T-helper 2 cell treated with Interferon-gamma antibody and Interleukin-4, amounts not matched to agents 5 μg/mL and 100 μg/mL, for 36 hours (primary cell): ENCODE measurements around the gene MIR17HG.
"Not testable (repeated sequence)": the region's sequence is repeated elsewhere in the genome, so short reads cannot be mapped to it uniquely, and the experiment has no call there.

Source experiments
- DNase-seq: peaks from one replicate; pipeline ENCODE4 v3.0.0; 2021; ENCODE audit warnings: low spot score
- H3K27ac Mint-ChIP-seq: one replicate; pipeline ENCODE4 v1.8.0; 2021; ENCODE audit warnings: mild to moderate bottlenecking, mixed read lengths
- H3K27me3 Mint-ChIP-seq: one replicate; pipeline ENCODE4 v1.8.0; 2021; ENCODE audit warnings: low read depth, mixed read lengths
- H3K36me3 Mint-ChIP-seq: one replicate; pipeline ENCODE4 v1.8.0; 2021; ENCODE audit warnings: low read depth, mixed read lengths
- H3K4me1 Mint-ChIP-seq: one replicate; pipeline ENCODE4 v1.8.0; 2021; ENCODE audit warnings: low read depth, mixed read lengths
- H3K4me3 Mint-ChIP-seq: one replicate; pipeline ENCODE4 v1.8.0; 2022; ENCODE audit warnings: mild to moderate bottlenecking, moderate library complexity, mixed read lengths
- H3K9me3 Mint-ChIP-seq: one replicate; pipeline ENCODE4 v1.8.0; 2021; ENCODE audit warnings: mixed read lengths

The MIR17HG gene

GRCh38 chr13:91352891-91353290, 5.4 kb downstream of the MIR17HG start:
- not testable (repeated sequence) for H3K9me3 Mint-ChIP-seq, DNase-seq, H3K27me3 Mint-ChIP-seq, H3K4me3 Mint-ChIP-seq, H3K27ac Mint-ChIP-seq
- Mint-ChIP-seq H3K4me1 (peaks cover 34% of the 10 kb centered on the region), H3K36me3 (peaks cover 76% of the 10 kb centered on the region)

GRCh38 chr13:91353494-91353893, 6.0 kb downstream of the MIR17HG start:
- Mint-ChIP-seq H3K9me3 (no peaks in the 10 kb centered on the region), H3K36me3 (peaks cover 80% of the 10 kb centered on the region), H3K27ac (no peak overlapping the region), H3K4me3 (no peak overlapping the region), H3K27me3 (no peaks in the 10 kb centered on the region), H3K4me1 (peaks cover 38% of the 10 kb centered on the region)
- no peak for DNase-seq

- Mint-ChIP-seq H3K27ac (no peak overlapping the region), H3K4me3 (no peak overlapping the region), H3K4me1 (peaks cover 37% of the 10 kb centered on the region), H3K36me3 (peaks cover 68% of the 10 kb centered on the region), H3K27me3 (no peaks in the 10 kb centered on the region), H3K9me3 (no peaks in the 10 kb centered on the region)
- DNase-seq, result no peak
These were observed 7.8 kb downstream of the MIR17HG start for GRCh38 chr13:91355099-91355825.

GRCh38 chr13:91355826-91356710, 8.6 kb downstream of the MIR17HG start:
- H3K4me1 Mint-ChIP-seq, result peaks cover 29% of the 10 kb centered on the region
- no peaks in the 10 kb centered on the region for H3K27me3 Mint-ChIP-seq
- no peak for DNase-seq
- H3K4me3 Mint-ChIP-seq, result no peak overlapping the region
- H3K27ac Mint-ChIP-seq, result no peak overlapping the region
- peaks cover 60% of the 10 kb centered on the region for H3K36me3 Mint-ChIP-seq
- no peaks in the 10 kb centered on the region for H3K9me3 Mint-ChIP-seq

- peaks cover 20% of the 10 kb centered on the region for H3K4me1 Mint-ChIP-seq
- H3K27me3 Mint-ChIP-seq, result no peaks in the 10 kb centered on the region
- no peak for DNase-seq
- H3K9me3 Mint-ChIP-seq, result no peaks in the 10 kb centered on the region
- H3K4me3 Mint-ChIP-seq, result no peak overlapping the region
- peaks cover 50% of the 10 kb centered on the region for H3K36me3 Mint-ChIP-seq
- H3K27ac Mint-ChIP-seq, result peak overlapping the region; percentile 19
These were observed 9.6 kb downstream of the MIR17HG start for GRCh38 chr13:91356919-91357612.

GRCh38 chr13:91357613-91358386, 10.3 kb downstream of the MIR17HG start:
- Mint-ChIP-seq H3K27ac (no peak overlapping the region), H3K36me3 (peaks cover 45% of the 10 kb centered on the region), H3K4me1 (peaks cover 17% of the 10 kb centered on the region), H3K4me3 (no peak overlapping the region), H3K9me3 (no peaks in the 10 kb centered on the region), H3K27me3 (no peaks in the 10 kb centered on the region)
- no peak for DNase-seq

- Mint-ChIP-seq H3K4me1 (peaks cover 15% of the 10 kb centered on the region), H3K36me3 (peaks cover 40% of the 10 kb centered on the region), H3K27ac (no peak overlapping the region), H3K4me3 (no peak overlapping the region), H3K27me3 (no peaks in the 10 kb centered on the region), H3K9me3 (no peaks in the 10 kb centered on the region)
- DNase-seq, result no peak
These were observed 10.9 kb downstream of the MIR17HG start for GRCh38 chr13:91358387-91358782.

GRCh38 chr13:91359111-91359510, 11.6 kb downstream of the MIR17HG start:
- no peaks in the 10 kb centered on the region for H3K27me3 Mint-ChIP-seq
- peak overlapping the region; percentile 11 for H3K27ac Mint-ChIP-seq
- H3K4me1 Mint-ChIP-seq, result peaks cover 13% of the 10 kb centered on the region
- H3K36me3 Mint-ChIP-seq, result peaks cover 34% of the 10 kb centered on the region
- H3K9me3 Mint-ChIP-seq, result no peaks in the 10 kb centered on the region
- no peak for DNase-seq
- no peak overlapping the region for H3K4me3 Mint-ChIP-seq

- Mint-ChIP-seq H3K9me3 (no peaks in the 10 kb centered on the region), H3K4me1 (peaks cover 13% of the 10 kb centered on the region), H3K27me3 (no peaks in the 10 kb centered on the region), H3K4me3 (no peak overlapping the region), H3K36me3 (peaks cover 30% of the 10 kb centered on the region), H3K27ac (no peak overlapping the region)
- DNase-seq, result no peak
These were observed 12.1 kb downstream of the MIR17HG start for GRCh38 chr13:91359631-91360030.

- no peaks in the 10 kb centered on the region for H3K9me3 Mint-ChIP-seq
- H3K27ac Mint-ChIP-seq, result no peak overlapping the region
- no peak overlapping the region for H3K4me3 Mint-ChIP-seq
- no peaks in the 10 kb centered on the region for H3K27me3 Mint-ChIP-seq
- DNase-seq, result no peak
- peaks cover 13% of the 10 kb centered on the region for H3K4me1 Mint-ChIP-seq
- H3K36me3 Mint-ChIP-seq, result peaks cover 24% of the 10 kb centered on the region
These were observed 12.8 kb downstream of the MIR17HG start for GRCh38 chr13:91360246-91360751.

- H3K4me1 Mint-ChIP-seq, result peaks cover 11% of the 10 kb centered on the region
- H3K27me3 Mint-ChIP-seq, result no peaks in the 10 kb centered on the region
- no peak for DNase-seq
- no peak overlapping the region for H3K27ac Mint-ChIP-seq
- H3K36me3 Mint-ChIP-seq, result peaks cover 12% of the 10 kb centered on the region
- no peaks in the 10 kb centered on the region for H3K9me3 Mint-ChIP-seq
- H3K4me3 Mint-ChIP-seq, result no peak overlapping the region
These were observed 14.3 kb downstream of the MIR17HG start for GRCh38 chr13:91361755-91362271.

GRCh38 chr13:91362908-91363307, 15.4 kb downstream of the MIR17HG start:
- Mint-ChIP-seq H3K27ac (no peak overlapping the region), H3K36me3 (peaks cover 4% of the 10 kb centered on the region), H3K27me3 (no peaks in the 10 kb centered on the region), H3K9me3 (no peaks in the 10 kb centered on the region), H3K4me3 (no peak overlapping the region), H3K4me1 (peaks cover 14% of the 10 kb centered on the region)
- DNase-seq, result no peak

- Mint-ChIP-seq H3K9me3 (no peaks in the 10 kb centered on the region), H3K36me3 (no peaks in the 10 kb centered on the region), H3K4me1 (peaks cover 3% of the 10 kb centered on the region), H3K4me3 (no peak overlapping the region), H3K27me3 (peaks cover 3% of the 10 kb centered on the region), H3K27ac (no peak overlapping the region)
- no peak for DNase-seq
These were observed 20.6 kb downstream of the MIR17HG start for GRCh38 chr13:91368101-91368500.
